Measurements from ENCODE around the gene GRAMD1C.

GRAMD1C gene

DNA sequence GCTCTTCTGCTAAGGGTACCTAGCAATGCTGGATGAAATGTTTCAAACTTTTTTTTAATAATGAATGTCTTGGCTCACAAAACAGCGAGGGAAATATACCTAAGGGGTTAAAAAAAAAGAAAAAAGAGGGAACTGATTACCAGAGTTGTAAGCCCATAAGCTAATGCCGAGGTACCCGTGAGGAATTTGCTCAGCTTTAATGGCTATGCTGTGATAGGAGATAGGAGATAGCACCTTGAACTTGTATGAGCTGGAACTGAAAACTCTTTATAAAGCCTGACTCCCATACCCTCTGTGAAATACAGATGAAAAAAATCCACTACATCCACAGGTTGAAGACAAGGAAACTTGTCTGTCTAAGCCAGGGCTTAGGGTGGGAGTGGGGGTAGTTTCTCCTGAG lies 13.9 kb downstream of the GRAMD1C start:
- TF ChIP-seq, protein P1, sequence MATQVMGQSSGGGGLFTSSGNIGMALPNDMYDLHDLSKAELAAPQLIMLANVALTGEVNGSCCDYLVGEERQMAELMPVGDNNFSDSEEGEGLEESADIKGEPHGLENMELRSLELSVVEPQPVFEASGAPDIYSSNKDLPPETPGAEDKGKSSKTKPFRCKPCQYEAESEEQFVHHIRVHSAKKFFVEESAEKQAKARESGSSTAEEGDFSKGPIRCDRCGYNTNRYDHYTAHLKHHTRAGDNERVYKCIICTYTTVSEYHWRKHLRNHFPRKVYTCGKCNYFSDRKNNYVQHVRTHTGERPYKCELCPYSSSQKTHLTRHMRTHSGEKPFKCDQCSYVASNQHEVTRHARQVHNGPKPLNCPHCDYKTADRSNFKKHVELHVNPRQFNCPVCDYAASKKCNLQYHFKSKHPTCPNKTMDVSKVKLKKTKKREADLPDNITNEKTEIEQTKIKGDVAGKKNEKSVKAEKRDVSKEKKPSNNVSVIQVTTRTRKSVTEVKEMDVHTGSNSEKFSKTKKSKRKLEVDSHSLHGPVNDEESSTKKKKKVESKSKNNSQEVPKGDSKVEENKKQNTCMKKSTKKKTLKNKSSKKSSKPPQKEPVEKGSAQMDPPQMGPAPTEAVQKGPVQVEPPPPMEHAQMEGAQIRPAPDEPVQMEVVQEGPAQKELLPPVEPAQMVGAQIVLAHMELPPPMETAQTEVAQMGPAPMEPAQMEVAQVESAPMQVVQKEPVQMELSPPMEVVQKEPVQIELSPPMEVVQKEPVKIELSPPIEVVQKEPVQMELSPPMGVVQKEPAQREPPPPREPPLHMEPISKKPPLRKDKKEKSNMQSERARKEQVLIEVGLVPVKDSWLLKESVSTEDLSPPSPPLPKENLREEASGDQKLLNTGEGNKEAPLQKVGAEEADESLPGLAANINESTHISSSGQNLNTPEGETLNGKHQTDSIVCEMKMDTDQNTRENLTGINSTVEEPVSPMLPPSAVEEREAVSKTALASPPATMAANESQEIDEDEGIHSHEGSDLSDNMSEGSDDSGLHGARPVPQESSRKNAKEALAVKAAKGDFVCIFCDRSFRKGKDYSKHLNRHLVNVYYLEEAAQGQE (IDR thresholded peaks at IDR 0.05; ENCODE audit: insufficient replicate concordance, low read depth) = no peak
- TF ChIP-seq POLR2AphosphoS5 (IDR thresholded peaks at IDR 0.05; ENCODE audit: low read depth) (no peak), SPI1 (IDR thresholded peaks at IDR 0.05; ENCODE audit: borderline replicate concordance, low read depth) (no peak), GABPA (IDR thresholded peaks at IDR 0.05; ENCODE audit: low read depth) (no peak)
- TF ChIP-seq, protein P2, sequence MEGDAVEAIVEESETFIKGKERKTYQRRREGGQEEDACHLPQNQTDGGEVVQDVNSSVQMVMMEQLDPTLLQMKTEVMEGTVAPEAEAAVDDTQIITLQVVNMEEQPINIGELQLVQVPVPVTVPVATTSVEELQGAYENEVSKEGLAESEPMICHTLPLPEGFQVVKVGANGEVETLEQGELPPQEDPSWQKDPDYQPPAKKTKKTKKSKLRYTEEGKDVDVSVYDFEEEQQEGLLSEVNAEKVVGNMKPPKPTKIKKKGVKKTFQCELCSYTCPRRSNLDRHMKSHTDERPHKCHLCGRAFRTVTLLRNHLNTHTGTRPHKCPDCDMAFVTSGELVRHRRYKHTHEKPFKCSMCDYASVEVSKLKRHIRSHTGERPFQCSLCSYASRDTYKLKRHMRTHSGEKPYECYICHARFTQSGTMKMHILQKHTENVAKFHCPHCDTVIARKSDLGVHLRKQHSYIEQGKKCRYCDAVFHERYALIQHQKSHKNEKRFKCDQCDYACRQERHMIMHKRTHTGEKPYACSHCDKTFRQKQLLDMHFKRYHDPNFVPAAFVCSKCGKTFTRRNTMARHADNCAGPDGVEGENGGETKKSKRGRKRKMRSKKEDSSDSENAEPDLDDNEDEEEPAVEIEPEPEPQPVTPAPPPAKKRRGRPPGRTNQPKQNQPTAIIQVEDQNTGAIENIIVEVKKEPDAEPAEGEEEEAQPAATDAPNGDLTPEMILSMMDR (IDR thresholded peaks at IDR 0.05; ENCODE audit: insufficient read depth, low read length) = no peak
- no peaks in the 10 kb centered on the region for H3K27me3 ChIP-seq (ENCODE audit: insufficient read depth, poor library complexity, severe bottlenecking)
- H3K4me3 ChIP-seq (replicated peaks; ENCODE audit: insufficient read depth, low read length) = no peak overlapping the region
- DNase-seq (ENCODE audit: low read depth in 1 of 2, low spot score in 1 of 2) = no peak
- no peak overlapping the region for H3K27ac ChIP-seq (replicated peaks)

DNA sequence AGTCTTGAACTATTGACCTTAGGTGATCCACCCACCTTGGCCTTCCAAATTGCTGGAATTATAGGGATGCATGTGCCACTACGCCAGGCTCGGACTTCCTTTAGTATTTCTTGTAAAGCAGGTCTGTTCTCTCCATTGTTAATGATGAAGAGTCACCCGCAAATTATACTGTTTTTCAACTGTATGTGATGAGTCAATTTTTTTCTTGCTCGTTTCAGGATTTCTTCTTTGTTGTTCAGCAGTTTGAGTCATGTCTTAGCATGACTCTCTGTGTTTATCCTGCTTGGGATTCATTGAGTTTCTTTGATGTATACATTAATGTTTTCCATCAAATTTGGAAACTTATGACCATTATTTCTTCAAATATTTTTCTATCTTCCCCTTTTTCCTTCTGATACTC lies 28.9 kb downstream of the GRAMD1C start:
- Histone ChIP-seq H3K4me3 (replicated peaks; ENCODE audit: insufficient read depth, low read length) (no peak overlapping the region), H3K27me3 (ENCODE audit: insufficient read depth, poor library complexity, severe bottlenecking) (peaks cover 2% of the 10 kb centered on the region), H3K27ac (replicated peaks) (no peak overlapping the region)
- no peak for TF ChIP-seq GABPA (IDR thresholded peaks at IDR 0.05; ENCODE audit: low read depth)
- no peak for TF ChIP-seq POLR2AphosphoS5 (IDR thresholded peaks at IDR 0.05; ENCODE audit: low read depth)
- TF ChIP-seq, protein P1 (IDR thresholded peaks at IDR 0.05; ENCODE audit: insufficient replicate concordance, low read depth) = no peak
- TF ChIP-seq SPI1 (IDR thresholded peaks at IDR 0.05; ENCODE audit: borderline replicate concordance, low read depth) = no peak
- TF ChIP-seq, protein P2 (IDR thresholded peaks at IDR 0.05; ENCODE audit: insufficient read depth, low read length) = no peak
- DNase-seq (ENCODE audit: low read depth in 1 of 2, low spot score in 1 of 2) = no peak

DNA sequence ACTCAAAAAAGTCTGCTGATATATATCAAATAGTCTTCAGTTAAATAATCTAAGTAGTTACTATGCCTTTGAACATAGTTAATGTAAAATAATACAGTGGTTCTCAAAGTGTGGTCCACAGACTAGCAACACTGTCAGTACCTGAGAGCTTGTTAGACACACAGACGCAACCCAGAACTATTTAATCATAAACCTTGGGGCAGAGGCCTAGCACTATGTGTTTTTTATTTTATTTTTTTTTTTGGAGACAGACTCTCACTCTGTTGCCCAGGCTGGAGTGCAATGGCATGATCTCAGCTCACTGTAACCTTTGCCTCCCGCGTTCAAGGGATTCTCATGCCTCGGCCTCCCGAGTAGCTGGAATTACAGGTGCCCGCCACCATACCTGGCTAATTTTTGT lies 34.7 kb downstream of the GRAMD1C start:
- Histone ChIP-seq H3K27me3 (ENCODE audit: insufficient read depth, poor library complexity, severe bottlenecking) (no peaks in the 10 kb centered on the region), H3K4me3 (replicated peaks; ENCODE audit: insufficient read depth, low read length) (no peak overlapping the region), H3K27ac (replicated peaks) (no peak overlapping the region)
- TF ChIP-seq, protein P1 (IDR thresholded peaks at IDR 0.05; ENCODE audit: insufficient replicate concordance, low read depth) = no peak
- TF ChIP-seq GABPA (IDR thresholded peaks at IDR 0.05; ENCODE audit: low read depth) (no peak), POLR2AphosphoS5 (IDR thresholded peaks at IDR 0.05; ENCODE audit: low read depth) (no peak), SPI1 (IDR thresholded peaks at IDR 0.05; ENCODE audit: borderline replicate concordance, low read depth) (no peak)
- TF ChIP-seq, protein P2 (IDR thresholded peaks at IDR 0.05; ENCODE audit: insufficient read depth, low read length) = no peak
- no peak for DNase-seq (ENCODE audit: low read depth in 1 of 2, low spot score in 1 of 2)

Measured in HL-60 (cell line).